ENCODE data around the gene GNAT3. TPM values are rescaled to one million over a fixed set of nuclear protein-coding genes. Genes with fewer than 3 reads are reported as not detected.

Gene GNAT3
- total and polyA plus RNA-seq, 7 donors = not detected

DNA sequence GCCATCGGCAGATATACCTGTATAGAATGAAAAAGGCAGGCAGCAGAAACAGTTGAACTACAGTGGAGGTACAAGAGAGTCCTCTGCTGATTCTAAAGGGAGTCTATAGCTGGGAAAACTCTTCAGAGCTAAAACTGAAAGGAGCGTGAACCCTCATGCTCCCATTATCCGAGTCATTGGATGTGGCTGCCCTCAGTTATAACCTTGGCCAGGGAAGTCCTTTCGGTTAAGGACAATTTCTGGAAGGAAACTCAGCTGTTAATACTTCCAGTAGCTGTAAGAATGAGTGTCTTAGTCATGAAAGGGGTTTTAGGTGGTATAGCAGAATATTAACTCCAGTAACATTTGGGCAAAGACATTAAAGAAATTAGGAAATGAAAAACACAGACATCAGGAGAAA lies 14.6 kb upstream of the GNAT3 start:
- intact Hi-C loops (cut with DNase I) = no loop called here
- H3K36me3 ChIP-seq = no peaks in the 10 kb centered on the region
- H3K4me1 ChIP-seq = no peaks in the 10 kb centered on the region
- no peak overlapping the region for H3K4me3 ChIP-seq
- H3K27ac ChIP-seq = no peak overlapping the region
- no peaks in the 10 kb centered on the region for H3K9me3 ChIP-seq
- WGBS, 2 donors = 86 to 94% methylated on average over 4 of the region's 4 CpGs
- TF ChIP-seq POLR2AphosphoS5 (IDR thresholded peaks at IDR 0.05) = no peak
- TF ChIP-seq EP300 (IDR thresholded peaks at IDR 0.05) = no peak
- no peak for TF ChIP-seq POLR2A (IDR thresholded peaks at IDR 0.05)
- TF ChIP-seq, protein P1, sequence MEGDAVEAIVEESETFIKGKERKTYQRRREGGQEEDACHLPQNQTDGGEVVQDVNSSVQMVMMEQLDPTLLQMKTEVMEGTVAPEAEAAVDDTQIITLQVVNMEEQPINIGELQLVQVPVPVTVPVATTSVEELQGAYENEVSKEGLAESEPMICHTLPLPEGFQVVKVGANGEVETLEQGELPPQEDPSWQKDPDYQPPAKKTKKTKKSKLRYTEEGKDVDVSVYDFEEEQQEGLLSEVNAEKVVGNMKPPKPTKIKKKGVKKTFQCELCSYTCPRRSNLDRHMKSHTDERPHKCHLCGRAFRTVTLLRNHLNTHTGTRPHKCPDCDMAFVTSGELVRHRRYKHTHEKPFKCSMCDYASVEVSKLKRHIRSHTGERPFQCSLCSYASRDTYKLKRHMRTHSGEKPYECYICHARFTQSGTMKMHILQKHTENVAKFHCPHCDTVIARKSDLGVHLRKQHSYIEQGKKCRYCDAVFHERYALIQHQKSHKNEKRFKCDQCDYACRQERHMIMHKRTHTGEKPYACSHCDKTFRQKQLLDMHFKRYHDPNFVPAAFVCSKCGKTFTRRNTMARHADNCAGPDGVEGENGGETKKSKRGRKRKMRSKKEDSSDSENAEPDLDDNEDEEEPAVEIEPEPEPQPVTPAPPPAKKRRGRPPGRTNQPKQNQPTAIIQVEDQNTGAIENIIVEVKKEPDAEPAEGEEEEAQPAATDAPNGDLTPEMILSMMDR (IDR thresholded peaks at IDR 0.05) = no peak
- no peaks in the 10 kb centered on the region for H3K27me3 ChIP-seq
- no peak for DNase-seq

DNA sequence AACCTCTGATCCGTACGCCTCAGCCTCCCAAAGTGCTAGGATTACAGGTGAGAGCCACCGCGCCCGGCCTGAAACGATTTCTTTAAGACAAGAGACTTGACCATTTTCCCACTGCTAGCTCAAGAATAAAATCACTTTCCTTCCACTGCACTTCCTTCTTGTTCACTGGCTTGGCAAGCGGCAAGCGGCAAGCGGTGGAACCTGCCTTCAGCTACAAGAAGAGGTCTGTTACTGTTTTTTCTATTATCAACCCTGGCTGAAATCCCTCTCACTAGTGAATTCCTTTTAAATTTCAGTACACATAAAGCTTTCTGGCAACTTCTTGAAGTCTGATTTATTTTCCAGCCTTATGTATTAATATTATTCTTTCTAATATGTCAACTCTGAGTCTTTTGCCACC lies 12.8 kb upstream of the GNAT3 start:
- no peaks in the 10 kb centered on the region for H3K9me3 ChIP-seq
- no peak overlapping the region for H3K27ac ChIP-seq
- no peak for DNase-seq
- H3K4me1 ChIP-seq = no peaks in the 10 kb centered on the region
- 83 to 95% methylated on average over 9 of the region's 9 CpGs for WGBS, 2 donors
- no peaks in the 10 kb centered on the region for H3K36me3 ChIP-seq
- H3K4me3 ChIP-seq = no peak overlapping the region
- TF ChIP-seq, protein P1 (IDR thresholded peaks at IDR 0.05) = no peak
- no peak for TF ChIP-seq POLR2A (IDR thresholded peaks at IDR 0.05)
- no peak for TF ChIP-seq EP300 (IDR thresholded peaks at IDR 0.05)
- TF ChIP-seq POLR2AphosphoS5 (IDR thresholded peaks at IDR 0.05) = no peak
- intact Hi-C loops (cut with DNase I) = no loop called here
- no peaks in the 10 kb centered on the region for H3K27me3 ChIP-seq

- no peak for DNase-seq
Measured at GRCh38 chr7:80521809-80522208, 9.9 kb upstream of the GNAT3 start.

DNA sequence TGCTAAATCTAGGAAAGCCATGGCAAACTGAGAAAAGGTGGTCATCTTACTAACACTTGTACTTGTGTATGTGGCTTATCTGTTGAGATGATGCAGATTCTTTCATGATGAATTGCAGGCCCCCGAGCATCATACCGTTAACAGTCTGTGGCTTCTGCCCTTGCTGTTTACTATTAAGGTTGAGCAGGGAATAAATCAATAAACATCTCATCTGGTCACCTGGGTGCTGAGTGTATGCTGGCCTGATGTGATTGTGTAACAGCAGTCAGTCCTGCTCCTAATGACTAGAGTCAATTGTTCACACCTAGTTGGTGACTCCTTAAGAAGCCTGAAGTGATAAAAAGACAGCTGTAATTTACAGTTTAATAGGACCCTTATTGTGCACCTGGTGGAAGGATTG lies 8.3 kb upstream of the GNAT3 start:
- Histone ChIP-seq H3K27me3 (no peaks in the 10 kb centered on the region), H3K9me3 (no peaks in the 10 kb centered on the region), H3K27ac (no peak overlapping the region), H3K4me3 (no peak overlapping the region), H3K4me1 (no peaks in the 10 kb centered on the region), H3K36me3 (no peaks in the 10 kb centered on the region)
- WGBS, 2 donors = 89 to 91% methylated on average over 2 of the region's 2 CpGs
- intact Hi-C loops (cut with DNase I) = no loop called here
- TF ChIP-seq EP300 (IDR thresholded peaks at IDR 0.05) = no peak
- TF ChIP-seq, protein P1 (IDR thresholded peaks at IDR 0.05) = no peak
- no peak for TF ChIP-seq POLR2AphosphoS5 (IDR thresholded peaks at IDR 0.05)
- DNase-seq = no peak

More at GRCh38 chr7:80521809-80522208, 9.9 kb upstream of the GNAT3 start:
- intact Hi-C loops (cut with DNase I) = no loop called here
- H3K4me1 ChIP-seq = no peaks in the 10 kb centered on the region
- no peak for TF ChIP-seq POLR2AphosphoS5 (IDR thresholded peaks at IDR 0.05)
- TF ChIP-seq, protein P1 (IDR thresholded peaks at IDR 0.05) = no peak
- TF ChIP-seq EP300 (IDR thresholded peaks at IDR 0.05) = no peak
- no peak for TF ChIP-seq POLR2A (IDR thresholded peaks at IDR 0.05)
- WGBS, 2 donors = 20 to 85% methylated on average over 2 of the region's 2 CpGs
- H3K27ac ChIP-seq = no peak overlapping the region
- no peak overlapping the region for H3K4me3 ChIP-seq
- H3K9me3 ChIP-seq = no peaks in the 10 kb centered on the region
- no peaks in the 10 kb centered on the region for H3K36me3 ChIP-seq
- H3K27me3 ChIP-seq = no peaks in the 10 kb centered on the region

GRCh38 chr7:80517282-80517747 lies 5.5 kb upstream of the GNAT3 start:
- TF ChIP-seq EP300 (IDR thresholded peaks at IDR 0.05) (no peak), POLR2A (IDR thresholded peaks at IDR 0.05) (no peak), POLR2AphosphoS5 (IDR thresholded peaks at IDR 0.05) (no peak)
- no peaks in the 10 kb centered on the region for H3K9me3 ChIP-seq
- intact Hi-C loops (cut with DNase I) = no loop called here
- no peaks in the 10 kb centered on the region for H3K4me1 ChIP-seq
- H3K4me3 ChIP-seq = no peak overlapping the region
- H3K27me3 ChIP-seq = no peaks in the 10 kb centered on the region
- 93% methylated on average over 4 of the region's 4 CpGs for WGBS, 2 donors
- H3K36me3 ChIP-seq = no peaks in the 10 kb centered on the region
- no peak for DNase-seq
- H3K27ac ChIP-seq = no peak overlapping the region

Data from sigmoid colon (tissue), 7 donors.